ENCODE measurements around the gene JUND. TPM values are rescaled to one million over a fixed set of nuclear protein-coding genes. Genes with fewer than 3 reads are reported as not detected.

Gene JUND
- total RNA-seq, 2 experiments from 2014 or later: 498 to 501 TPM

DNA sequence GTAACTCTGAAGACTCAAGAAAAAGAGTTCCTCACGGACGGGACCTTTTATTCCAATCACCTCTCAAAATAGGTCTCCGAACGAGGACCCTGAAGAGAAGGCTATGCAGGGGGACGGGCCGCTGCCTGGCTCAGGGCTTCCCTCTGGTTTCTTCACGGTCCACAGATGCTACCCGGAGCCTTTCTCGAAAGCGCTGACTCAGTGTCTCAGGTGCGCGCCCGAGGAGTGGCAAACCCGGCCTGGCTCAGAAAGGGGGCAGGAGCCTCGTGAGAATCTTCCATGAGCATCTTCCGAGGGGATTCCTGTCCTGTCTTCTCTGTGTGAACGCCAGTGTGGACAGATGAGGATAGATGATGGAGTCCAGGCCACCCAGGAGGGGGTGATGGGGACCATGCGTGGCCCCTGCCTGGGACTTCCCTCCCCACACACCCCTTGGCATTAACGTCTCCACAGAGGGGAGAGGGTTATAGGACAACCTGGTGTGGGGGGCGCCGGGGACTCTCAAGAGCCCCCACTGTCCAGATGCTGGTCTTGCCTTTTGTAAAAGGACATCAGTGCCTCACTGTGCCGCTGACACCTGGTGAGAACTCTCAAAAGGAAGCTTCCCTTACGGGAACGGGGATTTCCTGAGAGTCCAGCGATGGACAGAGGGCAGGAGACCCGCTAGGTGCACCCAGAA, 24.9 kb upstream of the JUND start:
- Mint-ChIP-seq H3K9me3 (ENCODE audit: low read depth) (no peaks in the 10 kb centered on the region), H3K36me3 (peaks cover 28% of the 10 kb centered on the region), H3K4me3 (peak overlapping the region; percentile 94), H3K27ac (peak overlapping the region; percentile 99), H3K27me3 (no peaks in the 10 kb centered on the region), H3K4me1 (peaks cover 44% of the 10 kb centered on the region)
- no peak for ATAC-seq
- CTCF ChIA-PET: interaction anchor here (1.8 to 17.3 kb wide), 5 partner anchors 11 to 26 kb away, joined by 7 to 399 read pairs (median 52); partner anchors contain the start of gene JUND
- DNase-seq: no peak

DNA sequence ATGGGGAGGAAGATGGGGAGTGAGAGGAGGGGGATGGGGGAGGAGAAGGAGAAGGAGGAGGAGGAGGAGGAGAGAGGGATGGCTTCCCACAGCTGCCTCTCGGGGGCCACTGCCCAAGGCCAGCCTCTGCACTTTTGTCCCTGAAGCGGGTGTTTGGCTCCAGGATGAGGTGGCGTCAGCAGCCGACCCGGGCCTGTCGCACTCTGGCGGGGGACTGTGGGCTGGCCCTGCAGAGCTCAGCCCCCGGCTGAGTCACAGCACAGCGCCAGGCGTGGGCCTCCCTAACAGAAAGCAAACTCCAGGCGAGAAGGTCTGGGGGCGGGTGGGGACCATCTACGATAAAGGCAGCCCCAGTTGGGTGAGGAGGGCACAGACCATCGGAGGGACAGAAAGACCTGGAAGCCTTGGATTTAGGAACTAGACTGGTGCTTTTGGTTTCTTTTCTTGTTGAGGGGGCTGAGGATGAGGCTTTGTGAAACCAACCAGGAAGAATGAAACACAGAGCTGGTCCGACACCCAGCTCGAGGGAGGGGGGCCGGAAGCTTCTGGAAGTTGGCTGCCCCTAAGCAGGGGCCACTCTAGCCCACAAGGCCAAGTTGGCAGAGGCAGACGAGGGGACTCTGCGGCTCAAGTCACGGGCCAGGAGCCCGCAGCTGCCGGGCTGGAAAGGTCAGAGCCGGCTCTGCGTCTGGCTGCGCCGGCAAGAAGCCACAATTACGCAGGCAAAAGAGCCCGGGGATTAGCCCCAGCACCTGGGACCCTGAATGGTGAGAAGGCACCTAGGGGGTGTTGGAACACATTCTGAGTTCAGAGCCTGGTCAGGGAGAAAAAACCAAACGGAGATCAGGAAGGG, 23.3 kb upstream of the JUND start:
- peaks cover 24% of the 10 kb centered on the region for H3K36me3 Mint-ChIP-seq
- DNase-seq: peak; percentile 92

DNA sequence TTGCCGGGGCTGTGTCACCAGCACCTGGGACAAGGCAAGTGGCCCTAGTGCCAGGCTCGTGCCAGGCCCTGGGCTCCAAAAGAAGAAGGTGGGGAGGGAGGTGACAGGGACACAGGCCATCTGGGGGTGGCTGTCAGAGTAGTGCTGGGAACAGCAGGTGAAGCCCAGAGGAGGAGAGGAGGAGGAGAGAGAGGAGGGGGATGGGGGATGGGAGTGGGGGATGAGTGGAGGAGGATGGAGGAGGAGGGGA, 22.7 kb upstream of the JUND start:
- Mint-ChIP-seq H3K27ac (peak overlapping the region; percentile 99), H3K36me3 (peaks cover 23% of the 10 kb centered on the region), H3K9me3 (ENCODE audit: low read depth) (no peaks in the 10 kb centered on the region), H3K4me3 (peak overlapping the region; percentile 94), H3K4me1 (peaks cover 44% of the 10 kb centered on the region), H3K27me3 (no peaks in the 10 kb centered on the region)
- ATAC-seq: peak; percentile 8
- CTCF ChIA-PET: interaction anchor here (1.0 to 5.8 kb wide), 11 partner anchors 9 to 115 kb away, joined by 3 to 229 read pairs (median 8); partner anchors contain the start of genes JUND, LSM4 and SSBP4
- no peak for DNase-seq

More for the DNA sequence above, 23.3 kb upstream of the JUND start:
- Mint-ChIP-seq H3K4me3 (peak overlapping the region; percentile 94), H3K27ac (peak overlapping the region; percentile 99), H3K27me3 (no peaks in the 10 kb centered on the region), H3K9me3 (ENCODE audit: low read depth) (no peaks in the 10 kb centered on the region), H3K4me1 (peaks cover 40% of the 10 kb centered on the region)
- peak; percentile 79 for ATAC-seq
- CTCF ChIA-PET: interaction anchor here (0.6 to 5.8 kb wide), 18 partner anchors 9 to 285 kb away, joined by 3 to 229 read pairs (median 4); partner anchors contain the start of genes IQCN, JUND, LSM4 and MPV17L2

DNA sequence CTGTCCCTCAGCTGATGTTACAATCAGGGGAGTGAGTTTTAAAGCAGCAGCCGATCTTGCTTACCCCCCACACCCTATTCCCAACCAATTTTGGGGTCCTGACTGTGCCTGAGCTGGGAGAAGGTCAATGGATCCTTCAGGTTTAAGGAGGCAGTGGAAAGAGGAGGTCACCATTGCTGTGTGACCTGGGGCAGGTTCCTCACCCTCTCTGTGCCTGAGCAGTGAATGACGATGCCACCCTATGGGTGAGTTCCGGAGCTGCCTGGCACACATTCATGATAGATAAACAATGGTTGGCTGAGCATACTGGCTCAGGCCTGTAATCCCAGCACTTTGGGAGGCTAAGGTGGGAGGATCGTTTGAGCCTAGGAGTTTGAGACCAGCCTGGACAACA, 20.3 kb upstream of the JUND start:
- DNase-seq (no peak), ATAC-seq (no peak)
- Mint-ChIP-seq H3K4me3 (peak overlapping the region; percentile 17), H3K36me3 (peaks cover 29% of the 10 kb centered on the region), H3K27ac (peak overlapping the region; percentile 71), H3K27me3 (no peaks in the 10 kb centered on the region), H3K9me3 (ENCODE audit: low read depth) (no peaks in the 10 kb centered on the region), H3K4me1 (peaks cover 46% of the 10 kb centered on the region)
- CTCF ChIA-PET: interaction anchor here (1.2 to 5.8 kb wide), 4 partner anchors 9 to 26 kb away, joined by 4 to 229 read pairs (median 28); partner anchors contain the start of genes JUND and LSM4

DNA sequence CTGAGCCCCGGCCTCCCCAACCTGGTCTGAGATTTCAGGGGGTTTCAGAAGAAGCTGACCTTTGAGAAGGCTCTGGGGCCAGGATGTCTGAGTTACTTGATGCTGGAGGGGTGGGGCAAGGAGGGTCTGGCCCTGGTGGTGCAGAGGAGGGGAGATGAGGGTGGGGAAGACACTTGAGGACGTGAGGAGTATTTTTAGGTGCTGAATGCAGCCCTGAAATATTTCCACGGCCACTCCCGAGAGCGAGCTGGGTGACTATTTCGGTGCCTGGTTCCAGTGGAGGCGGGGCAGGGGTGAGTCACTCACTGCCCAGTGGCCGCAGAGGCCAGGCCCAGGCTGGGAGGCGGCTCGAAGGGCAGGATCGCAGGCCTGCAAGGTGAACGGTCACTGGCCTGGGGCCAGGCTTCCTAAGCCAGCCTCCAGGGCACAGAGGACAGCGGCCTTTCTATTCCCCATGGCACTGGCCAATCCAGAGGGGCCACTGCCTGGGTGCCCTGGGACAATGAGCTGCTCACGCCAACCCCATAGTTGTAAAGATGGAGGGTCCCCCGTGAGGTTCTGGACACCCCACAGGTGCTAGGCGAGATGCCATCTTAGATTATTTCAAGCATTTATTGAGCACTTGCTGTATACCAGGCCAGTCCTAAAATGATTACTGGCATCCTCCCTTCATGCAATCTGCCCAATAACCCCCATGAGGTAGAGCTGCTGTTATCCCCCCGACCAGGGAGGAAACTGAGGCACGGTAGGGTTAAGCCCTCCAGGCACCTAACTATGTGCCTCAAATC, 19.7 kb upstream of the JUND start:
- peaks cover 42% of the 10 kb centered on the region for H3K4me1 Mint-ChIP-seq
- CTCF ChIA-PET: interaction anchor here (0.6 to 5.8 kb wide), 4 partner anchors 12 to 27 kb away, joined by 3 to 229 read pairs (median 4); partner anchors contain the start of genes JUND and LSM4
- DNase-seq: no peak
- peak overlapping the region; percentile 71 for H3K27ac Mint-ChIP-seq
- H3K27me3 Mint-ChIP-seq: no peaks in the 10 kb centered on the region
- H3K9me3 Mint-ChIP-seq (ENCODE audit: low read depth): no peaks in the 10 kb centered on the region
- ATAC-seq: no peak
- peaks cover 29% of the 10 kb centered on the region for H3K36me3 Mint-ChIP-seq
- peak overlapping the region; percentile 17 for H3K4me3 Mint-ChIP-seq

DNA sequence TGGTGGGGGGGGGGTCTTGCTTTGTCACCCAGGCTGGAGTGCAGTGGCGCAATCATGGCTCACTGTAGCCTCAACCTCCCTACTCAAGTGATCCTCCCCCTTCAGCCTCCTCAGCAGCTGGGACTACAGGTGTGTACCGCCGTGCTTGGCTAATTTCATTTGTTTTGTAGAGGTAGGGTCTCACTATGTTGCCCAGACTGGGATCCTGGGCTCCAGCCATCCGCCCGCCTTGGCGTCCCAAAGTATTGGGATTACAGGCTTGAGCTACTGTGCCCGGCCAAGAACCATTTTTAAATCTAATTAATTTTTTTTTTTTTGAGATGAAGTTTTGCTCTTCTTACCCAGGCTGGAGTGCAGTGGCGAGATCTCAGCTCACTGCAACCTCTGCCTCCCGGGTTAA, 18.2 kb upstream of the JUND start:
- DNase-seq (no peak), ATAC-seq (no peak)
- Mint-ChIP-seq H3K9me3 (ENCODE audit: low read depth) (no peaks in the 10 kb centered on the region), H3K27me3 (no peaks in the 10 kb centered on the region), H3K27ac (no peak overlapping the region), H3K4me3 (no peak overlapping the region), H3K36me3 (peaks cover 25% of the 10 kb centered on the region), H3K4me1 (peaks cover 39% of the 10 kb centered on the region)
- CTCF ChIA-PET: interaction anchor here (1.1 to 1.7 kb wide), 2 partner anchors 20 to 28 kb away, joined by 5 to 11 read pairs; no protein-coding TSS in a partner anchor

DNA sequence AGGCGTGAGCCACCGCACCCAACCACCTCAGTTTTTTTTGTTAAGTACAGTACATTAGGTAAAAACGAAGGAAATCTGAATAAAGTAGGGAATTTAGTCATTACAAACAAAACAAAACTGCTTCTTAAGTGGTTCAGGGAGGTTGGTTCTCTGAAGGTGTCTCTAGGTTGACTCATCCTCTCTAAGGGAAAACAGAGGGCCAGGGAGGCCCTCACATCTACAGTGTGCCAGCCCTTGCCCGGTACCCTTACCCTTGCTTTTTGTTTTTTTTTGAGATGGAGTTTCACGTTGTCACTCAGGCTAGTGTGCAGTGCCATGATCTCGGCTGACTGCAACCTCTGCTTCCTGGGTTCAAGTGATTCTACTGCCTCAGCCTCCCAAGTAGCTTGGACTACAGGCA, 17.2 kb upstream of the JUND start:
- Mint-ChIP-seq H3K4me3 (no peak overlapping the region), H3K9me3 (ENCODE audit: low read depth) (no peaks in the 10 kb centered on the region), H3K36me3 (peaks cover 21% of the 10 kb centered on the region), H3K27ac (peak overlapping the region; percentile 47), H3K4me1 (peaks cover 48% of the 10 kb centered on the region), H3K27me3 (no peaks in the 10 kb centered on the region)
- DNase-seq (no peak), ATAC-seq (no peak)
- CTCF ChIA-PET: interaction anchor here (1.7 kb wide), 2 partner anchors 18 to 19 kb away, joined by 5 to 11 read pairs; no protein-coding TSS in a partner anchor

DNA sequence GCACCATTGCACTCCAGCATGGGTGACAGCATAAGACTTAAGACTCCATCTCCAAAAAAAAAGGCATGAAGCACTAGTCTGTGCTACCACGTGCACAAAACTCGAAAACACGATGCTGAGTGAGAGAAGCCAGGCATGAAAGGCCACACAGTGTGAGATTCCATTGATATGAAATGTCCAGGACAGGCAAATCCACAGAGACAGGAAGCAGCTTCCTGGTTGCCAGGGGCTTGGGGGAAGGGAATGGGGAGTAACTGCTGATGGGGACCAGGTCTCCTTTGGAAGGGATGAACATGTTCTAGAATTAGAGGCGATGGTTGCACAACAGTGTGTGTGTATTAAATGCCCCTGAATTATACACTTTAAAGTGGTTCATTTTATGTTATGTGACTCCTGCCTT, 15.9 kb upstream of the JUND start:
- Mint-ChIP-seq H3K4me3 (no peak overlapping the region), H3K27ac (peak overlapping the region; percentile 44), H3K36me3 (peaks cover 22% of the 10 kb centered on the region), H3K9me3 (ENCODE audit: low read depth) (no peaks in the 10 kb centered on the region), H3K4me1 (peaks cover 51% of the 10 kb centered on the region), H3K27me3 (no peaks in the 10 kb centered on the region)
- CTCF ChIA-PET: interaction anchor here (2.5 kb wide), 1 partner anchor 18 kb away, joined by 13 read pairs; no protein-coding TSS in a partner anchor
- DNase-seq: no peak
- no peak for ATAC-seq

DNA sequence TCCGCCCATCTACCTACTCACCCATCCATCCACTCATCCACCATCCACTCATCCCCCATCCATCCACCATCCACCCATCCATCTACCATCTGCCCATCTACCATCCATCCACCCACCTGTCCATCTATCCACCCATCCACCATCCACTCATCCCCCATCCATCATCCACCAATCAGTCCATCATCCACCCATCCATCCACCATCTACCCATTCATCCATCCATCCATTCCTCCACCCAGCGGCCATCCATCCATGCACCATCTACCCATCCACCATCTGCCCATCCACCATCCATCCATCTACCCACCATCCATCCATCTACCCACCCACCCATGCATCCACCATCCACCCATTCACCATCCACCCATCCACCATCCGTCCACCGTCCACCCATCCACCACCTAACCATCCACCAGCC, 13.6 kb upstream of the JUND start:
- no peaks in the 10 kb centered on the region for H3K27me3 Mint-ChIP-seq
- ATAC-seq (no peak), DNase-seq (no peak)
- no peaks in the 10 kb centered on the region for H3K9me3 Mint-ChIP-seq (ENCODE audit: low read depth)
- peaks cover 62% of the 10 kb centered on the region for H3K4me1 Mint-ChIP-seq
- H3K4me3 Mint-ChIP-seq: no peak overlapping the region
- CTCF ChIA-PET: interaction anchor here (3.8 to 5.1 kb wide), 2 partner anchors 9 to 14 kb away, joined by 52 to 161 read pairs; partner anchors contain the start of gene JUND
- peak overlapping the region; percentile 98 for H3K27ac Mint-ChIP-seq
- peaks cover 23% of the 10 kb centered on the region for H3K36me3 Mint-ChIP-seq

DNA sequence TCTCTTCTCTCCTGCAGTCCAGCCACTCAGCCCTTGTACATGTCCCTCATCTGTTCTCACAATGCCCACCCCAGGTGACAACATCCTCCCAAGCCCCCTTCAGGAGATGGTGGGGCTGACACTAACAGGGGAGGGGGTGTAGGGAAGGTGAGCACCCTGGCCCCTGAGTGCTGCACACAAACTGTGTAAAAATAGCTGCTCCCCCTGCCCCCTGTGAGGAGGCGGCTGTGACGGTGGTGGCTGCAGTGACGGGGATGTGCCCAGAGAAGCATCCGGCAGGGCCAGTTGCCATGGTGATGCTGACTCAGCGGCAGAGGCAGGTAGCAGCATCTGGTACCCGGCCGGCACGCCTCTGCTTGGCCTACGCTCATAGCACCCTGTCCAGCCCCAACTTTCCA, 13.0 kb upstream of the JUND start:
- ATAC-seq: peak; percentile 49
- H3K4me1 Mint-ChIP-seq: peaks cover 66% of the 10 kb centered on the region
- peaks cover 23% of the 10 kb centered on the region for H3K36me3 Mint-ChIP-seq
- no peaks in the 10 kb centered on the region for H3K9me3 Mint-ChIP-seq (ENCODE audit: low read depth)
- peak; percentile 97 for DNase-seq
- CTCF ChIA-PET: interaction anchor here (3.8 to 5.1 kb wide), 2 partner anchors 9 to 14 kb away, joined by 52 to 161 read pairs; partner anchors contain the start of gene JUND
- peak overlapping the region; percentile 91 for H3K4me3 Mint-ChIP-seq
- H3K27ac Mint-ChIP-seq: peak overlapping the region; percentile 98
- H3K27me3 Mint-ChIP-seq: no peaks in the 10 kb centered on the region

DNA sequence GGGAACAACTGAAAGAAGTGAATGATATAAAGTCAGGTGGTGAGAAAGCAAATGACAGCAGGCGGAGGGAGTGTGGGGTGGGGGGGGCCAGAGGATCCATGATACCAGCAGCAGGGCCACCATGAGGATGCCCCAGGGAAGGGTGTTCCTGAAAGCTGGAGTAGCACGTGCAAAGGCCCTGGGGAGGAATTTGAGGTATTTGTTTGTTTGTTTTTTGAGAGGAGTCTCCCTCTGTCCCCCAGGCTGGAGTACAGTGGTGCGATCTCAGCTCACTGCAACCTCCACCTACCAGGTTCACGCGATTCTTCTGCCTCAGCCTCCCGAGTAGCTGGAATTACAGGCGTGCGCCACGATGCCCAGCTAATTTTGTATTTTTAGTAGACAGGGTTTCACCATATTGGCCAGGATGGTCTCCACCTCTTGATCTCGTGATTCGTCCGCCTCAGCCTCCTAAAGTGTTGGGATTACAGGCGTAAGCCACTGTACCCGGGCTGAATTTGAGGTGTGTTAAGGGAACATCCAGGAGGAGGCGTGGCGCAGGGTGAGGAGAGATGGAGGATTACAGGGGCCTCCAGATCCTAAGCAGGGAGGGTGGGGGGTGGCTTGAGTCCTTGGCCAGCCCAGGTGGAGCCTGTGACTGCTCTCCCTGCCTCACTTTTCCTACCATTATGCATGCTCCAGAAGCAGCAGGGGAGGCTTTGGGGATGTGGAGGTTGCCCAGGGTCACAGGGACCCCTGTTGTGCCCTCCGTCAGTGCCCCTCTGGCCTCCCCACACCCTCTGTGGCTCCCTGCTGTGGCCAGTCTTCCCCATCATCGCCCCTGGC, 12.4 kb upstream of the JUND start:
- peaks cover 21% of the 10 kb centered on the region for H3K36me3 Mint-ChIP-seq
- no peaks in the 10 kb centered on the region for H3K27me3 Mint-ChIP-seq
- peaks cover 65% of the 10 kb centered on the region for H3K4me1 Mint-ChIP-seq
- H3K27ac Mint-ChIP-seq: peak overlapping the region; percentile 98
- peak overlapping the region; percentile 91 for H3K4me3 Mint-ChIP-seq
- ATAC-seq (no peak), DNase-seq (no peak)
- no peaks in the 10 kb centered on the region for H3K9me3 Mint-ChIP-seq (ENCODE audit: low read depth)
- CTCF ChIA-PET: interaction anchor here (0.5 to 5.1 kb wide), 7 partner anchors 9 to 119 kb away, joined by 3 to 161 read pairs (median 4); partner anchors contain the start of genes JUND, LSM4 and RAB3A
